HepG2 (cell line): ENCODE results near the gene SOCS3. TPM values are rescaled to one million over a fixed set of nuclear protein-coding genes. Genes with fewer than 3 reads are reported as not detected.

Experiments used
- FUBP1 ChIP-seq: sonication (generic); formaldehyde crosslinking; IDR thresholded peaks from 2 replicates; pipeline ENCODE4 v1.5.1; 2020; ENCODE audit warnings: missing genetic modification reagents, mild to moderate bottlenecking, borderline replicate concordance
- KDM3A ChIP-seq: IDR thresholded peaks from 2 replicates; pipeline ENCODE4 v1.6.1; 2018; ENCODE audit warnings: low read depth, missing compliant biosample characterization
- SAP130 ChIP-seq: IDR thresholded peaks from 2 replicates; pipeline ENCODE4 v1.6.1; 2016; ENCODE audit warnings: low read depth
- SYNCRIP ChIP-seq: fragments of 200-400 bp; formaldehyde crosslinking; IDR thresholded peaks from 2 replicates; pipeline ENCODE4 v1.6.1; 2018; ENCODE audit warnings: mild to moderate bottlenecking, low read depth, low read length; ENCODE audit not compliant: insufficient read depth
- TFE3 ChIP-seq: IDR thresholded peaks from 2 replicates; pipeline ENCODE4 v1.6.1; 2016
- YEATS2 ChIP-seq: sonication (generic); formaldehyde crosslinking; IDR thresholded peaks from 2 replicates; pipeline ENCODE4 v1.4.0; 2020; ENCODE audit warnings: missing genetic modification reagents, borderline replicate concordance
- ZBTB21 ChIP-seq: sonication (generic); formaldehyde crosslinking; IDR thresholded peaks from 2 replicates; pipeline ENCODE4 v1.4.0; 2020; ENCODE audit warnings: missing genetic modification reagents
- ZBTB4 ChIP-seq: sonication (generic); formaldehyde crosslinking; IDR thresholded peaks from 2 replicates; pipeline ENCODE4 v1.4.0; 2020; ENCODE audit warnings: missing genetic modification reagents, mild to moderate bottlenecking, borderline replicate concordance
- ZNF282 ChIP-seq: fragments of 450-650 bp; IDR thresholded peaks from 2 replicates; pipeline ENCODE4 v1.6.1; 2018; ENCODE audit not compliant: partially characterized antibody
- ZNF318 ChIP-seq: sonication (generic); formaldehyde crosslinking; IDR thresholded peaks from 2 replicates; pipeline ENCODE4 v1.4.0; 2020; ENCODE audit warnings: mild to moderate bottlenecking, missing genetic modification reagents
- ZNF382 ChIP-seq: sonication (generic); formaldehyde crosslinking; IDR thresholded peaks from 2 replicates; pipeline ENCODE4 v1.5.0; 2020; ENCODE audit warnings: missing genetic modification reagents, mild to moderate bottlenecking, borderline replicate concordance
- ZNF562 ChIP-seq: sonication (generic); formaldehyde crosslinking; IDR thresholded peaks from 2 replicates; pipeline ENCODE4 v1.8.0; 2022; ENCODE audit warnings: missing genetic modification reagents, borderline replicate concordance
- ZNF747 ChIP-seq: sonication (generic); formaldehyde crosslinking; IDR thresholded peaks from 2 replicates; pipeline ENCODE4 v1.8.1; 2023; ENCODE audit warnings: missing genetic modification reagents, mild to moderate bottlenecking, borderline replicate concordance
- ZSCAN9 ChIP-seq: IDR thresholded peaks from 2 replicates; pipeline ENCODE4 v1.6.1; 2016; ENCODE audit warnings: borderline replicate concordance
- polyA plus RNA-seq, 8 experiments: library from polyadenylated mRNA; depleted of rRNA in 3 of 8; stranded (reverse) in 7 of 8; unstranded in 1 of 8; fragments of >200 nt; fragmentation: Illumina TruSeq in 4 of 8; extraction: Trizol in 4 of 8; gene quantifications; 2 replicates each; pipeline versions ENCODE4 v1.2.1 to v1.2.3, GENCODE V29; 2011 to 2016; ENCODE audit warnings: low read depth in 4 of 8, missing spikeins in 1 of 8, mixed read lengths in 1 of 8; ENCODE audit not compliant: insufficient read depth in 1 of 8
- total RNA-seq, 5 experiments: library from RNA; depleted of rRNA; stranded (reverse); fragments of >200 nt; fragmentation: Illumina TruSeq; extraction: Trizol; gene quantifications; 2 replicates each; pipeline ENCODE4 v1.2.3, GENCODE V29; 2016; ENCODE audit warnings: low read depth in 1 of 5

Gene SOCS3
- total and polyA plus RNA-seq, 2 of the 13 experiments (the other 11 are each of a cell fraction or from before 2014, with no cell fraction given): 0.77 to 2.4 TPM

GRCh38 chr17:78399693-78400144, 39.8 kb upstream of the SOCS3 start (continued):
- TF ChIP-seq ZBTB4 (no peak), SAP130 (CRISPR knock-in tag) (peak; percentile 96), ZNF318 (CRISPR knock-in tag) (no peak), ZNF282 (no peak), ZNF382 (CRISPR knock-in tag) (no peak), YEATS2 (CRISPR knock-in tag) (peak; percentile 20; the same call in 1 of the 2 replicates), KDM3A (CRISPR knock-in tag) (no peak), FUBP1 (no peak), ZBTB21 (no peak), SYNCRIP (no peak), TFE3 (CRISPR knock-in tag) (no peak; the same call in 1 of the 2 replicates), ZNF747 (CRISPR knock-in tag) (no peak), ZNF562 (no peak), ZSCAN9 (CRISPR knock-in tag) (peak; percentile 64; the same call in 1 of the 2 replicates)
